GM18870 (cell line): ENCODE measurements around the gene PALLD.
A peak's percentile ranks its signal among the peaks of the same experiment; 100 is the strongest.

Source experiments
- ATAC-seq: cut with Tn5 transposase; IDR thresholded peaks from one replicate; pipeline ENCODE4 v1.9.1; 2021; ENCODE audit warnings: moderate library complexity; ENCODE audit not compliant: unreplicated experiment

The PALLD gene

GRCh38 chr4:168882650-168883233, 385.9 kb downstream of the PALLD start:
- no peak for ATAC-seq

- no peak for ATAC-seq
Measured at GRCh38 chr4:168883513-168883912, 386.7 kb downstream of the PALLD start.

GRCh38 chr4:168884251-168885124, 387.6 kb downstream of the PALLD start:
- ATAC-seq: no peak

DNA sequence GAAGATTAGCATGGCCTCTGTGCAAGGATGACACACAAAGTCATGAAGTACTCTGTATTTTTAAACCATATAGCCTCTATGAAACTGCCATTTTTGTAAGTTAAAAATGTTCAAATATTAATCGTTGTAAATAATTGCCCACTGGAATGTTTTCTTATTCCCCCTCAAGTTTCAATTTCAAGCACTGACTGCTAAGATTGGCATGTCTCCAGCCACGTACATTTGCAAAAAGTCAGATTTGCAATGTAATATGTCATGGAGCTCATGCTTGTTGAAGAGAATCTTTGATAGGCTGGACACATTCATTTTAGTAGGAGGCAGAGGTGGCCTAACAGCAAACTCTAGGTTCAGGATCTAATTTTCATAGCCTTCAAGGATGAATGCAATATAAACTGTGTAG, 388.5 kb downstream of the PALLD start:
- no peak for ATAC-seq

- ATAC-seq: no peak
Measured at GRCh38 chr4:168886351-168886750, 389.5 kb downstream of the PALLD start.

DNA sequence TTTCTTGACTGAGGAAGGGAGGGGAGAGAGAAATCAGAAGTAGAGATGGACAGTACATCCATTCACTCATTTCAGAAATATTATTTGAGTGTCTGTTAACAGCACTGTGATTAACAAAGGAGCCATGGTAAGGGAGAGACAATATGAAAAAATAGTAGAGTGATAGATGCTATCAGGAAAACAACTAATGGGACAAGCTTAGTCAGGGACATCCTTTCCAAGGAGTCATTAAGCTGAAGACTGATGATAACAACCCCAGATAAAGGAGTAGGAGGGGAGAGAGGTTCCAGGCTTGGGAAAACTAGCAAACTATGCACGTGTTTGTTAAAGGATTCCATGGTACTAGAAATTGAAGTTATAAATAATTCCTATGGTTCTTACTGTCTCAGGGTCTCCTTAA, 391.0 kb downstream of the PALLD start:
- ATAC-seq: no peak

DNA sequence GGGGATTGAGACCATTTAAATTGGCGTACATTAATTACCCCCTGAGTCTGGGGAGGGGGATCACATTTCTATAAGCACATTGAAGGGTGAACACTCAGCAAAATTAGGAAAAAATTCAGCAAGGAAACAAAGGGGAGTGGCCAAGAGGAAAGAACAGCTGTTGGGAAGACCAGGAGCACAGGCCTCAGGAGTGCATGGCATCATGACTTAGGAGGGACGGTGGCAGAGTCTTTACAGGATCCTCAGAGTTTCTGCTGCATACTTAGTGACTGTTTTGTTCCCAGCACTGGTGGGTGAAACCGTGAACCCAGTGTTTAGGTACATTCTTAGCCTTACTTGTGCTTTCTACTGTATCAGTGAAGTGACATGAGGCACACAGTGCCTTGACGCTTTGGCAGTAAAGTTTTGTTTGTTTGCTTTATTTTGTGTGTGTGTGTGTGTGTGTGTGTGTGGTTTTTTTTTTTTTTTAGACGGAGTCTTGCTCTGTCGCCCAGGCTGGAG, 391.9 kb downstream of the PALLD start:
- ATAC-seq: no peak

GRCh38 chr4:168891086-168891485, 394.2 kb downstream of the PALLD start:
- no peak for ATAC-seq

DNA sequence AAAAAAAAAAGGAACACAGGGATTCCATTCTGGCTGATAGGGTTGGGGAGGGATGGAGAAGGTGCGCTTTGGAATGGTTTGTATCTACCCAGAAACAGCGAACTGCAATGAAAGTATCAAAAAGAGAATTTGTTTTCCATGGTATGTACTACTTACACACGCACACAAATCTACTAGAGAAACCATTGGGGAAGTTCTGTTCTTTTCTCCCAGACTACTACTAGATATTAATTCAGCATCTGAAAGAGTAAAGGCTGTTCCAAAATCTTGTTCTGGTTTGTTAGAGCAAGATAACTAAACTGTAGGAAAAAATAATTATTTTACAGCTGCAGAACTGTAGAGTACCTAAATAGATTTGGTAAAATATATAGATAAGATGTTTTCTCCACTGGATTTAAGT, 394.8 kb downstream of the PALLD start:
- ATAC-seq: no peak

- no peak for ATAC-seq
Measured at GRCh38 chr4:168892475-168892874, 395.6 kb downstream of the PALLD start.

DNA sequence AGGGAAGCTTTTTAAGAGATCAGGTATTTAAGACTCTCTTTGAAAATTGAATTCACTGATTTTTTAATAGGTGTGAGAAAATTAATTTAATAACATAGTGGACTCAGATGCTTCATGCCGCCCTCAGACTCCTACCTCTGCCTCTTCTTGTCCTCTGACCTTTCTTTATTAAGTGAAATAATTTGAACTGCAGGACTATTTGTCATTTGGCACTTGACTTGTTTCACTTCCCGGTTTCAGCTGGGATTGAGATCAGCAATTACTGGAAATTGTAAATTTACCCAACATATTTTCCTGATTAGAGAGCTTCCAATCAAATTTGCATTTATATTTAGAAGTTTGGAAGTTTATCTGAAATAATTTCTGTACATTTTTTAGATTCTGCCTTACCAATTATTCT, 396.4 kb downstream of the PALLD start:
- ATAC-seq: no peak

- ATAC-seq: peak; percentile 69
Measured at GRCh38 chr4:168893807-168894206, 397.0 kb downstream of the PALLD start.

GRCh38 chr4:168900080-168900479, 403.2 kb downstream of the PALLD start:
- ATAC-seq: no peak

DNA sequence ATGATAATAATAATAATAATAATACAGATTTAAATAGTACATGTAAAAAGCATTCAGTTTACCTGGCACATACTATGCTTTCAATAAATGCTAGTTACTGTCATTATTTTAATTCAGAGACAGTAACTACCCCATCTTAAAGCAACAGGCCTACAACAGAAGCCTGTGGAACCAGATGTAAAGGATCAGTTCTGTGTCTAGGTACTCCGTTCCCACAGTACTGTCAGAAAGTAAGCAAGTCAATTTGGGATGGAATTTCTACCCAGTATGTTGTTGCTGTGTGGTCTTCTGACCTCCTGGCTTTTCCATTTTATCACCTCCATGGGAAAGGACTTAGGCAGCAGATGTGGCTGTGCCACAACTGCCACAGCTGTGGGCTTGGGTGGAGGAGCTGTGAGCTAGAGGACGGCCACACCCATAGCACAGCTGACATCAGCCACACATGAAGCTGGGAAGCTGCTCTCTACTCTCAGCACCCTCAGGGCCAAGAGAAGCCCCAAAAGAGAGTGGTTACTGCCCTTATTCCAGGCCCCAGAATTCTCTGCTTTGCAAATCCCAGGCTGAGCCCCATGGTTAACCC, 410.4 kb downstream of the PALLD start:
- no peak for ATAC-seq

GRCh38 chr4:168908093-168908492, 411.2 kb downstream of the PALLD start:
- no peak for ATAC-seq

GRCh38 chr4:168908851-168909273, 412.0 kb downstream of the PALLD start:
- ATAC-seq: no peak

DNA sequence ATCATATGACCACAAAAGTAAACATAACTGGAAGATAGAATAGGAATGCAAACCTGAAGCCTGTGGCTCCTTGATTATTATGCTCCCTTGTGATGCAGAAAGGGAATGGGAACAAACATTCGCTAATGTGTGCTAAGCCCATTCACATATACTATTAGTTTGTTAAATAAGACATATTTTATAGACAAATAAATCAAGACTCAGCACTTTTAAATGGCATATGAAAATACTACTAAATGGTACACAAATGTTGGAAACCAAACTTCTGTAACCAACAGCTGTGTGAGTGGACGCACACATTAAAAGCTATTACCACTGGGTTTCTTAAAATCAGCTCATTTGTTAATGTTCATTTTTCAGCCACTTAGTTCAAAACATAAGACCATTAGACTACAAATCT, 417.2 kb downstream of the PALLD start:
- no peak for ATAC-seq

- ATAC-seq: no peak
Measured at GRCh38 chr4:168917138-168917779, 420.4 kb downstream of the PALLD start.

GRCh38 chr4:168919706-168920324, 423.0 kb downstream of the PALLD start:
- ATAC-seq: no peak

DNA sequence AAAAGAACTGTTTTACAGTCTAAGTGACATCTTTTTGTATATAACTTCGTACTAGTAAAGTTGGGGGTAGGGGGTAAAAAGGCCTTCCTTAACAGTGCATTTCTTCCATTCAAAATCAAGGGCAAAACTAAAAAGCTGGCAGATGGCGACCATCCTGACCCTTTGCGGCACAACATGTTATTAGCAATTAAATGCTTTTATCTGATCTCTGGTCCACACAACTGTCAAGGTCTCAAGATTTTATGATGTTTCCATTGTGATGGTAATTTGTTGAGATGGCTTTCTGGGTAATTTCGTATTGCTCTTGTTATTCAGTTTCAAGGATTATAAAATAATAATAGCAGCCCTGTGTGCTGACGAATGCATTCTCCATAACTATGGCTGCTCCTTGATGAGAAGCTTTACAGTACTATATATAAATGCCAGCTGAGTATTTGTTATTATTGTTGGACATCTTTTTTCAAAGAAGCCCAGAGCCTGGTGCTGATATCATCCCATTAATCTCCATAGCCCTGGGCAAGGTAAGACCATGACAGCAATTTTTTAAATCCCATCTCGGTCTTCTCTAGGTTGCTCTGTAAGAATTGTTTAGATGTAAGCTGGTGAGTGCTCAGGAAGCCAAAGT, 423.7 kb downstream of the PALLD start:
- no peak for ATAC-seq
